Esophagus muscularis mucosa (tissue), 4 donors: ENCODE data around the gene DCX. TPM values are rescaled to one million over a fixed set of nuclear protein-coding genes. Genes with fewer than 3 reads are reported as not detected.

Experiments used
- DNase-seq: peaks from one replicate; pipeline ENCODE4 v3.0.0-alpha.2; 2017; ENCODE audit errors: extremely low spot score
- H3K27ac ChIP-seq, 4 donors: fragments of 200-600 bp; sonication (generic); replicated peaks in 1 of 4; 1 replicate in 3 of 4; 2 replicates in 1 of 4; pipeline ENCODE4 v1.5.1; 2016 to 2019; ENCODE audit warnings: mild to moderate bottlenecking in 1 of 4
- H3K27me3 ChIP-seq, 4 donors: fragments of 200-600 bp; sonication (generic); one replicate each; pipeline versions ENCODE4 v1.5.1 to v1.6.0; 2016 to 2019
- H3K36me3 ChIP-seq, 4 donors: fragments of 200-600 bp; sonication (generic); one replicate each; pipeline ENCODE4 v1.5.1; 2016 to 2019
- H3K4me1 ChIP-seq, 4 donors: fragments of 200-600 bp; sonication (generic); one replicate each; pipeline ENCODE4 v1.5.1; 2016 to 2019
- H3K4me3 ChIP-seq, 4 donors: fragments of 200-600 bp; sonication (generic); 1 replicate in 2 of 4; 2 replicates in 2 of 4; pipeline ENCODE4 v1.5.1; 2016 to 2019; ENCODE audit warnings: mild to moderate bottlenecking in 4 of 4, moderate library complexity in 1 of 4
- H3K9me3 ChIP-seq, 4 donors: fragments of 200-600 bp; sonication (generic); 1 replicate in 3 of 4; 2 replicates in 1 of 4; pipeline ENCODE4 v1.5.1; 2016 to 2019
- CTCF ChIP-seq, 3 experiments: fragments of 200-600 bp in 2 of 3; fragments of 450-650 bp in 1 of 3; sonication (generic) in 2 of 3; IDR thresholded peaks; one replicate each; pipeline ENCODE4 v1.5.1; 2017 to 2019; ENCODE audit warnings: antibody characterized with exemption in 3 of 3, mild to moderate bottlenecking in 2 of 3, moderate library complexity in 1 of 3
- EP300 ChIP-seq: sonication (generic); formaldehyde crosslinking; IDR thresholded peaks from one replicate; pipeline ENCODE4 v1.6.1; 2017; ENCODE audit warnings: antibody characterized with exemption
- POLR2A ChIP-seq: fragments of 450-650 bp; IDR thresholded peaks from one replicate; pipeline ENCODE4 v1.6.1; 2017; ENCODE audit warnings: antibody characterized with exemption, moderate library complexity, mild to moderate bottlenecking, low read depth
- POLR2AphosphoS5 ChIP-seq, 2 donors: sonication (generic); formaldehyde crosslinking; IDR thresholded peaks; one replicate each; pipeline ENCODE4 v1.6.1; 2017; ENCODE audit warnings: antibody characterized with exemption in 2 of 2
- WGBS: methylation state at CpG from one replicate; pipeline ENCODE4 v1.1.5; 2018; 5-methylcytosine and 5-hydroxymethylcytosine counted together
- intact Hi-C: fragments of 100-400 bp; cut with DNase I; formaldehyde crosslinking; loops from one replicate; pipeline ENCODE4 v1.15.1; 2023
- total RNA-seq, 4 donors: library from RNA; depleted of rRNA; stranded (reverse); fragments of >200 nt; gene quantifications; one replicate each; pipeline versions ENCODE4 v1.1.0 to v1.2.1, GENCODE V29; 2016

DCX gene
- total RNA-seq, 4 donors from 2014 or later = under 0.01 to 0.13 (median 0.11) TPM; not detected in 1

DNA sequence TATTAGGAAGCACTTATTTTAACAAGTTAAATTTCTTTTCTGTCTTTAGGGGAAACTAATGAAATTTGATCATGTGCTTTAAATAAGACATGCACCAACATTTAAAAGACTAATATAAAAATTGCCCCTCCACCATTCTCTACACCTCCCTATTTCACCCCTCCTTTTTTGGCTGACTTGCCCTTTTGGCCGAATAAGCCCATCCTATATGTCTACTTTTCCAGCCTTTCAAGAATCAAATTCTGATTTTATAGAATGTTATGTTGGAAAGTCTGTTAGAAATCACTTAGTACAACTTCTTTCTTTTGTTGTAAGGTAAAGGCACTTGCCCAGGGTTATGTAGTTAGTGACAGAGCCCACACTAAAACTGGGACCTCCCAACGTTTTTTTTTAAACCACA lies 143.5 kb downstream of the DCX start:
- Histone ChIP-seq H3K27ac (no peak overlapping the region), H3K4me1 (no peaks in the 10 kb centered on the region), H3K4me3 (no peak overlapping the region), H3K36me3 (no peaks in the 10 kb centered on the region), H3K9me3 (no peaks in the 10 kb centered on the region), H3K27me3 (no peaks in the 10 kb centered on the region)
- DNase-seq = no peak
- TF ChIP-seq POLR2AphosphoS5 (IDR thresholded peaks at IDR 0.05) = no peak
- TF ChIP-seq CTCF (IDR thresholded peaks at IDR 0.05) = no peak
- no peak for TF ChIP-seq POLR2A
- TF ChIP-seq EP300 = no peak
- intact Hi-C loops = no loop called here
- WGBS = 27% methylated on average over 2 of the region's 2 CpGs

DNA sequence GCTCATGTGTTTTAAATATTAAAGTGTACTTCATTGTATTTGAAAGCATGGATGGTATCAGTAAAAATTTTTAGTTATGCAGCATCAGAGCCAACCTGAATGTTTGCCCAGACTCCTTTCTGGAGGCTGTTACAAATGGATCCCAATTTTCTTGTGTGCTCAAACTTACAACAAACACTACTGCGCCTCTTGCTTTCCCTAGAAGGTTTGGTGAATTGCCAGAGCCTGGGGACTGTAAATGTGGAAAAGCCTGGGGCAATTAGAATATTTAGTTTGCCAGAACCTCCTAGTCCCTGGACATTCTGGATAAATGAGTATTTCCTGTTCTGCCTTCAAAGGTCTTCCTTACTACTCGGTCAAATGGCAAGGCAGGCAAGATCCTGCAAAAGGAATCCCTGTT lies 146.5 kb downstream of the DCX start:
- 58% methylated on average over 2 of the region's 2 CpGs for WGBS
- intact Hi-C loops = no loop called here
- no peak for DNase-seq
- H3K36me3 ChIP-seq = no peaks in the 10 kb centered on the region
- no peak overlapping the region for H3K4me3 ChIP-seq
- no peaks in the 10 kb centered on the region for H3K4me1 ChIP-seq
- H3K27me3 ChIP-seq = no peaks in the 10 kb centered on the region
- no peak overlapping the region for H3K27ac ChIP-seq
- TF ChIP-seq EP300 (no peak), CTCF (IDR thresholded peaks at IDR 0.05) (no peak), POLR2A (no peak), POLR2AphosphoS5 (IDR thresholded peaks at IDR 0.05) (no peak)
- no peaks in the 10 kb centered on the region for H3K9me3 ChIP-seq

DNA sequence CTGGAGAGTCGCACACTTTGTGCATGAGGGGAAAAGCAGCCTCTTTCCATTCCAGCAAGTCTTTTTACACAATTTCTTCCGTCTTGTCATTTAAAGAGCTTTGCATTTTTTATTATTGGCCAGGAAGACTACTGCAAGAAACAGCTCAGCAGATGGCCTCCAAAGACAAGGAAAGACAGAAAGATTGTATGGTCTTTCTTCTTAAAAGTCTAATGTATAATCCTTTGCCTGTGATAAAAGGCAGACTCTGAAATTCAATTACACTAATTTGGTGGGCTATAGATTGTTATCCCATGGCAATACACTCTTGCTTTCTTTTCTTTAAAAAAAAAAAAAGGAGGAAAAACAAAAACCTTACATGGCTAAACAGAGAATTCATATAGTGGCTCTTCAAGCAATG lies 147.6 kb downstream of the DCX start:
- intact Hi-C loops = no loop called here
- Histone ChIP-seq H3K27me3 (no peaks in the 10 kb centered on the region), H3K27ac (no peak overlapping the region), H3K9me3 (no peaks in the 10 kb centered on the region), H3K4me3 (no peak overlapping the region), H3K4me1 (no peaks in the 10 kb centered on the region), H3K36me3 (no peaks in the 10 kb centered on the region)
- no peak for TF ChIP-seq EP300
- TF ChIP-seq POLR2AphosphoS5 (IDR thresholded peaks at IDR 0.05) = no peak
- no peak for TF ChIP-seq POLR2A
- no peak for TF ChIP-seq CTCF (IDR thresholded peaks at IDR 0.05)
- 62% methylated on average over 2 of the region's 2 CpGs for WGBS
- no peak for DNase-seq

DNA sequence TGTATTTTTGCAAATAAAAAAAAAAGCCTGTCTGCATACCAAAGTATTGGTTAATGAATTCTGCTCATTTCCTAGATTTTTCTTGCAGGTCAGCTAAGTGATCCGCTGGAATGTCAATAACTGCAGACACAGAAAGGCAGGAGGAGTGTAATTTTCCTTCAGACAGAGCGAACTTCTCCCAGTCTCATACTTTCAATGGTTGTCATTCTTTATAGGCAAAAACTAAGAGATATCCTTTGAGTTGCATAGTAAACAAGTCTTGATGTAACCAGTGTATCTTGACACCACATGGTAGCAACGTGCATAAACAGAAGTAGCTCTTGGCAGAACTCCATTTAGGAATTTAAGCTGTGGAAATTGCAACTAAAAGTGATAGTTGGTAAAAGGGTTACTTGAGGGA lies 149.9 kb downstream of the DCX start:
- Histone ChIP-seq H3K4me3 (no peak overlapping the region), H3K27me3 (no peaks in the 10 kb centered on the region), H3K27ac (no peak overlapping the region), H3K36me3 (no peaks in the 10 kb centered on the region), H3K4me1 (no peaks in the 10 kb centered on the region), H3K9me3 (no peaks in the 10 kb centered on the region)
- intact Hi-C loops = no loop called here
- DNase-seq = no peak
- no peak for TF ChIP-seq CTCF (IDR thresholded peaks at IDR 0.05)
- no peak for TF ChIP-seq POLR2A
- TF ChIP-seq EP300 = no peak
- TF ChIP-seq POLR2AphosphoS5 (IDR thresholded peaks at IDR 0.05) = no peak
- WGBS = 56% methylated on average over 3 of the region's 3 CpGs

- no peak for TF ChIP-seq CTCF (IDR thresholded peaks at IDR 0.05)
- TF ChIP-seq POLR2A = no peak
- no peak for TF ChIP-seq EP300
- TF ChIP-seq POLR2AphosphoS5 (IDR thresholded peaks at IDR 0.05) = no peak
- Histone ChIP-seq H3K4me1 (no peaks in the 10 kb centered on the region), H3K9me3 (no peaks in the 10 kb centered on the region), H3K27ac (no peak overlapping the region), H3K27me3 (no peaks in the 10 kb centered on the region), H3K4me3 (no peak overlapping the region), H3K36me3 (no peaks in the 10 kb centered on the region)
- 49% methylated on average over 3 of the region's 3 CpGs for WGBS
- intact Hi-C loops = no loop called here
- no peak for DNase-seq
These were observed 151.5 kb downstream of the DCX start for GRCh38 chrX:111260451-111260850.
